Neuronal stem cell (in vitro differentiated cells): ENCODE data around the gene DCUN1D3.

Experiments used
- DNase-seq: peaks from one replicate; pipeline ENCODE4 v3.0.0-alpha.2; 2013; ENCODE audit warnings: low spot score
- H2AFZ ChIP-seq: one replicate; pipeline ENCODE4 v1.6.1; 2013; ENCODE audit warnings: mild to moderate bottlenecking, low read length, inconsistent platforms
- H2AK5ac ChIP-seq: 2 replicates; pipeline ENCODE4 v1.6.1; 2013; ENCODE audit warnings: low read depth, mild to moderate bottlenecking, inconsistent platforms, low read length, moderate library complexity, mixed read lengths
- H2BK120ac ChIP-seq: 2 replicates; pipeline ENCODE4 v1.6.1; 2013; ENCODE audit warnings: low read depth, mild to moderate bottlenecking, inconsistent platforms, low read length, moderate library complexity, mixed read lengths
- H2BK12ac ChIP-seq: one replicate; pipeline ENCODE4 v1.6.1; 2013; ENCODE audit warnings: low read length, inconsistent platforms
- H2BK15ac ChIP-seq: 2 replicates; pipeline ENCODE4 v1.6.1; 2013; ENCODE audit warnings: mild to moderate bottlenecking, low read length, inconsistent platforms, mixed read lengths
- H2BK5ac ChIP-seq: one replicate; pipeline ENCODE4 v1.6.1; 2013; ENCODE audit warnings: inconsistent platforms, mild to moderate bottlenecking, low read length, moderate library complexity
- H3K14ac ChIP-seq: one replicate; pipeline ENCODE4 v1.6.1; 2013; ENCODE audit warnings: low read length, inconsistent platforms
- H3K18ac ChIP-seq: 2 replicates; pipeline ENCODE4 v1.6.1; 2013; ENCODE audit warnings: low read length, inconsistent platforms
- H3K23ac ChIP-seq: 2 replicates; pipeline ENCODE4 v1.6.1; 2013; ENCODE audit warnings: low read depth, mild to moderate bottlenecking, mixed read lengths, low read length, inconsistent platforms; ENCODE audit not compliant: poor library complexity
- H3K27ac ChIP-seq: replicated peaks from 3 replicates; pipeline ENCODE4 v1.5.1; 2013; ENCODE audit warnings: low read length, inconsistent platforms
- H3K27me3 ChIP-seq, 3 experiments: 2 replicates each; pipeline ENCODE4 v1.6.1; 2013; ENCODE audit warnings: low read length in 3 of 3, mild to moderate bottlenecking in 2 of 3, inconsistent platforms in 1 of 3, low read depth in 1 of 3, mixed read lengths in 1 of 3, moderate library complexity in 1 of 3; ENCODE audit not compliant: control insufficient read depth in 3 of 3, insufficient read depth in 3 of 3
- H3K36me3 ChIP-seq, 2 donors: replicated peaks in 1 of 2; 2 replicates each; pipeline ENCODE4 v1.6.1; 2013; ENCODE audit warnings: low read length in 2 of 2; ENCODE audit not compliant: control insufficient read depth in 2 of 2, insufficient read depth in 2 of 2
- H3K4ac ChIP-seq: 2 replicates; pipeline ENCODE4 v1.6.1; 2013; ENCODE audit warnings: inconsistent platforms, mild to moderate bottlenecking, low read length, moderate library complexity
- H3K4me1 ChIP-seq, 2 donors: 1 replicate in 1 of 2; 2 replicates in 1 of 2; pipeline ENCODE4 v1.6.1; 2013; ENCODE audit warnings: low read length in 2 of 2, low read depth in 1 of 2; ENCODE audit not compliant: control insufficient read depth in 2 of 2, insufficient read depth in 1 of 2
- H3K4me2 ChIP-seq: one replicate; pipeline ENCODE4 v1.6.1; 2013; ENCODE audit warnings: mild to moderate bottlenecking, low read length, inconsistent platforms; ENCODE audit not compliant: insufficient read depth, poor library complexity, severe bottlenecking
- H3K4me3 ChIP-seq, 2 donors: 2 replicates each; pipeline ENCODE4 v1.5.1; 2013; ENCODE audit warnings: low read length in 2 of 2, mild to moderate bottlenecking in 2 of 2, inconsistent platforms in 1 of 2, moderate library complexity in 1 of 2
- H3K79me1 ChIP-seq: one replicate; pipeline ENCODE4 v1.6.1; 2013; ENCODE audit warnings: low read depth, mild to moderate bottlenecking, inconsistent platforms, low read length, moderate library complexity
- H3K9ac ChIP-seq: one replicate; pipeline ENCODE4 v1.6.1; 2013; ENCODE audit warnings: mild to moderate bottlenecking, low read depth, low read length, inconsistent platforms; ENCODE audit not compliant: poor library complexity
- H3K9me3 ChIP-seq, 2 donors: replicated peaks in 1 of 2; 2 replicates each; pipeline versions ENCODE3 to v1.6.1; 2013; ENCODE audit warnings: low read length in 2 of 2, mild to moderate bottlenecking in 2 of 2, inconsistent platforms in 1 of 2, low read depth in 1 of 2, mixed read lengths in 1 of 2, moderate library complexity in 1 of 2; ENCODE audit not compliant: control insufficient read depth in 2 of 2, insufficient read depth in 1 of 2
- H4K8ac ChIP-seq: one replicate; pipeline ENCODE4 v1.6.1; 2013; ENCODE audit warnings: low read depth, mild to moderate bottlenecking, inconsistent platforms, low read length, moderate library complexity
- H4K91ac ChIP-seq: one replicate; pipeline ENCODE4 v1.6.1; 2013; ENCODE audit warnings: low read length, low read depth, mild to moderate bottlenecking, inconsistent platforms; ENCODE audit not compliant: poor library complexity
- WGBS, 2 donors: extraction: QIAGEN DNeasy Blood & Tissue Kit; methylation state at CpG; one replicate each; pipeline ENCODE4 v1.1.7; 2013; ENCODE audit warnings: missing lambda C conversion rate in 2 of 2, mixed read lengths in 1 of 2; ENCODE audit not compliant: insufficient read length in 2 of 2, insufficient replicate concordance in 1 of 2; ENCODE audit errors: extremely low coverage in 2 of 2; 5-methylcytosine and 5-hydroxymethylcytosine counted together

DCUN1D3 gene

GRCh38 chr16:20847550-20847949 is 52.6 kb downstream of the DCUN1D3 start:
- Histone ChIP-seq H2BK120ac (no peak overlapping the region), H3K36me3 (peaks cover 2 to 83% of the 10 kb centered on the region in 2 donors), H2AK5ac (no peak overlapping the region), H4K91ac (no peak overlapping the region), H3K18ac (no peak overlapping the region), H4K8ac (no peak overlapping the region), H2AFZ (no peak overlapping the region), H3K9me3 (no peaks in the 10 kb centered on the region), H3K79me1 (no peaks in the 10 kb centered on the region), H3K9ac (no peak overlapping the region), H3K4ac (no peak overlapping the region), H3K14ac (no peak overlapping the region), H2BK12ac (no peak overlapping the region), H2BK5ac (no peak overlapping the region), H3K4me3 (no peak overlapping the region), H2BK15ac (no peak overlapping the region), H3K23ac (no peak overlapping the region), H3K27me3 (no peaks in the 10 kb centered on the region), H3K4me2 (no peak overlapping the region), H3K4me1 (no peaks in the 10 kb centered on the region), H3K27ac (no peak overlapping the region)
- DNase-seq = no peak
- WGBS, 2 donors = no CpG with 5 or more reads among the region's 2 CpGs

DNA sequence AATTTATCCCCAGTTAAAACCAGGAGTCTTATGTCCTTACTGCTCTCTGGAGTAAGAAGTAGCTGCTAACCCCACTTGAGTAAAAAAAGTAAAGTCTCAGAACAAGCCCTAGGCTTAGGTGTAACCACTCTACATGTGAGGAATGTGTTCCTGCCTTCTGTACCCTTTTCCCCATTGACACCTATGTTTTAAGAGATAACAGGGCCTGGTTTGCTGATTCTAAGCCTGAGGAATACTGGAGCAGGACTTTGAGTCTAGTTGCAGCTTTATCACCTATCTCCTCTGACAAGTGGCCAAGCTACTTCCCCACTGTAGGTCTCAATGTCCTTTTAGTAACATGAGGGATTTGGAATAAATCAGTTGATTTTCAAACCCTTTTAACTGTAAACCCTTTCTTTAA is 53.6 kb downstream of the DCUN1D3 start:
- Histone ChIP-seq H2AK5ac (no peak overlapping the region), H3K27me3 (no peaks in the 10 kb centered on the region), H3K9me3 (no peaks in the 10 kb centered on the region), H3K27ac (no peak overlapping the region), H3K36me3 (peaks cover 2 to 92% of the 10 kb centered on the region in 2 donors), H3K4me2 (no peak overlapping the region), H3K18ac (no peak overlapping the region), H3K14ac (no peak overlapping the region), H3K9ac (no peak overlapping the region), H2BK120ac (no peak overlapping the region), H2BK15ac (no peak overlapping the region), H4K8ac (no peak overlapping the region), H3K4me3 (no peak overlapping the region), H2BK12ac (no peak overlapping the region), H4K91ac (no peak overlapping the region), H3K79me1 (no peaks in the 10 kb centered on the region), H3K4me1 (no peaks in the 10 kb centered on the region), H3K4ac (no peak overlapping the region), H2AFZ (no peak overlapping the region), H3K23ac (no peak overlapping the region), H2BK5ac (no peak overlapping the region)
- no peak for DNase-seq

GRCh38 chr16:20846030-20846429 is 54.1 kb downstream of the DCUN1D3 start:
- Histone ChIP-seq H2BK15ac (no peak overlapping the region), H3K4ac (no peak overlapping the region), H2AFZ (no peak overlapping the region), H2BK120ac (no peak overlapping the region), H3K4me3 (no peak overlapping the region), H3K9ac (no peak overlapping the region), H2BK5ac (no peak overlapping the region), H3K23ac (no peak overlapping the region), H3K4me2 (no peak overlapping the region), H3K4me1 (no peaks in the 10 kb centered on the region), H3K27me3 (no peaks in the 10 kb centered on the region), H2AK5ac (no peak overlapping the region), H4K8ac (no peak overlapping the region), H3K9me3 (no peaks in the 10 kb centered on the region), H3K27ac (no peak overlapping the region), H3K79me1 (no peaks in the 10 kb centered on the region), H2BK12ac (no peak overlapping the region), H3K18ac (no peak overlapping the region), H3K14ac (no peak overlapping the region), H3K36me3 (peaks cover 2 to 92% of the 10 kb centered on the region in 2 donors), H4K91ac (no peak overlapping the region)
- DNase-seq = no peak
- WGBS, 2 donors = no CpG with 5 or more reads among the region's 6 CpGs

- H2BK12ac ChIP-seq = no peak overlapping the region
- H3K27me3 ChIP-seq = no peaks in the 10 kb centered on the region
- no peak overlapping the region for H3K14ac ChIP-seq
- no peak overlapping the region for H3K18ac ChIP-seq
- no peaks in the 10 kb centered on the region for H3K4me1 ChIP-seq
- peaks cover 2 to 95% of the 10 kb centered on the region in 2 donors for H3K36me3 ChIP-seq
- no peak overlapping the region for H2BK15ac ChIP-seq
- no peak overlapping the region for H4K91ac ChIP-seq
- H4K8ac ChIP-seq = no peak overlapping the region
- H2AFZ ChIP-seq = no peak overlapping the region
- H3K4ac ChIP-seq = no peak overlapping the region
- H3K23ac ChIP-seq = no peak overlapping the region
- H2AK5ac ChIP-seq = no peak overlapping the region
- H2BK120ac ChIP-seq = no peak overlapping the region
- H3K79me1 ChIP-seq = no peaks in the 10 kb centered on the region
- no peak overlapping the region for H3K4me3 ChIP-seq
- no peak overlapping the region for H2BK5ac ChIP-seq
- H3K4me2 ChIP-seq = no peak overlapping the region
- no peak overlapping the region for H3K9ac ChIP-seq
- H3K9me3 ChIP-seq = no peaks in the 10 kb centered on the region
- no peak overlapping the region for H3K27ac ChIP-seq
- DNase-seq = no peak
- no CpG with 5 or more reads among the region's 3 CpGs for WGBS, 2 donors
Observed at GRCh38 chr16:20844588-20844987, 55.6 kb downstream of the DCUN1D3 start.
